HG02981 (cell line): ENCODE results near the gene SH3RF3.

ENCODE experiments used
- ATAC-seq: cut with Tn5 transposase; IDR thresholded peaks from one replicate; pipeline ENCODE4 v1.9.1; 2021; ENCODE audit warnings: mild to moderate bottlenecking, moderate library complexity; ENCODE audit not compliant: unreplicated experiment

SH3RF3 gene

GRCh38 chr2:109300582-109300981, 171.6 kb downstream of the SH3RF3 start:
- ATAC-seq, result no peak

- ATAC-seq, result no peak
These were observed 172.7 kb downstream of the SH3RF3 start for GRCh38 chr2:109301746-109302145.

GRCh38 chr2:109302319-109302718, 173.3 kb downstream of the SH3RF3 start:
- ATAC-seq, result no peak

- no peak for ATAC-seq
These were observed 175.2 kb downstream of the SH3RF3 start for GRCh38 chr2:109304242-109304641.

- no peak for ATAC-seq
These were observed 175.9 kb downstream of the SH3RF3 start for GRCh38 chr2:109304731-109305470.

DNA sequence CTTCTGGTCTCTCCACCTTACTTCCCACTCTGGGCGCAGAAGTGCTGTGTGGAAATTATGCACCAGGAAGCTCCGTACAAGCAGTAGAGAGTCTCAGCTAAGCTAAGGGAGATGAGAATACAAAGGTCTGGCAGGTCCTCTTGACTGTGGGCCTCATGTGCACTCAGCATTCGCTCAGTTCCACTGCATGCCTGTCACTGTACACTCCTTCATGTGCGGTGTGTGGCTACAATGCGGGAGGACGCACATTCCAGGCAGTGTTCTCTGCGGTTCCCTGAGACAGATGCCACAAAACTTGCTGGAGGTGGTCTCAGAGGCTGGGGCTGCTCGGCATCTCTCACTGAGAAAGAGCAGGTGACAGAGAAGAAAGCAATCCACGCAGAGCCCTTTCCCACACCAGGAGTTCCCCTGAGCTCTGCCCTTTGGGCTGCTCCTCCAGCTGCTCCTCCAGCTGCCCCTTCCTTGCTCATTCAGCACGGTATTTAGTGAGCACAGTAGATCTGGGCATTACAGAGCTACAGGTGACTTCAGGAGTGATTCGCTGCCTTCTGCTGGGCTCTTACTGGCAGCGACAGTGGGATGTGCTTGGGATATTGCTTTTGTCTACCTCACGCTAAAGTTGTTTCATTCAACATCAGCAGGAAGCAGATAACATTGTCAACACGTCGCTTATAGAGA, 176.6 kb downstream of the SH3RF3 start:
- no peak for ATAC-seq

DNA sequence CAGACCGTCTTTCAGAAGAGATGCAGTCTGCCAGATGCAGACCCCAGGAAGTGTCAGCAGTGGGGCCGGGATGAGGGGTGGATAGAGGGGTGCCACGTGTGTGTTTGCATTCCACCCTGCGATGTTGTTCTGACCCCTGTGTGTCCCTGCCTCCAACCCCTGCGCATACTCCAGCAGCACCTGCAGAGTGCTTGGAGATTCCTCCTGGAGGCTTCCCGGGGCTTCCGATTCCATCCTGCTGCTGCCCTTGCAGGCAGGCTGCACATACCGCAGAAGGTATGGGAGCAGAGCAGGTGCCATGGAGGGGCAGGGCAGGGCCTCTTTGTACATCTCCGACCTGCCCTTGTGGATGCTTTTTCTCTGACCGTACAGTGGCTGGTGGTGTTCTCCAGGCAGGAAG, 177.2 kb downstream of the SH3RF3 start:
- ATAC-seq, result no peak

DNA sequence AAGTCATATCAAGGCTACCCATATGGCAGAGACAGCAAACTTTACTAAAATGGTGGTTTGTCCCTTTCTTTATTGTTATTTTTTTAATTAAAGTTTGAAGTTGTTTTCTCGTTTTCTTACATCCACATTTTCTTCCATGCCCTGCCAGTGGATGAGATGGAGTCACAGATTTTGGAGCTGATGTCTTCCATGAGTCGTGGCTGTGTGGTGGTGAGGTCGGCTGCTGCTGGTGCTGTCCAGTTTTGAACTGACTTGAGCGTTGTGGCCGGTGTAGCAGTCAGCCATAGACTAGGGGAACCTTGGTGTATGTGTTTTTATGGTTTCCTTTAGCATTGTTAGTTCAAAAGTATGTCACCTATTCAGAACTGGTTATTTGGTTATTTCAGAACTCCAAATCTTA, 182.8 kb downstream of the SH3RF3 start:
- ATAC-seq, result no peak

- ATAC-seq, result no peak
These were observed 183.9 kb downstream of the SH3RF3 start for GRCh38 chr2:109312902-109313301.

DNA sequence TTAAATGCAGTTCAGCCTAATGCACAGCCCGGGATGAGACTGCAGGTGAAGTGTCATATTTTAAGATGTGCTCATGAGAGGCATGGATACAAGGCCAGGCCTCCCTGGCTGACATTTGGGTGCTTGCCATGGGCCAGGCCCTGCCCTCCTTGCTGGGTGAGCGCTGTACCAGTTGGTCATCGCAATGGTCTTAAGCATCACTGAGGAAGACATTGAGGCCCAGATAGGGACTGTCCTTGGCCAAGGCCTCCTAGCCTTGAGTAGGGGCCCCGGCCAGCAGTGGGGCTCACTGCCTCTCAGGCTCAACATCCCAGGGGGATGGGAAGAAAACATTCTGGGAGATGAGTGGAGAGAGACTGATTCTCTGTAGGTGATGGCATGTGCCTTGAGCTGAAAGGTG, 184.3 kb downstream of the SH3RF3 start:
- no peak for ATAC-seq

DNA sequence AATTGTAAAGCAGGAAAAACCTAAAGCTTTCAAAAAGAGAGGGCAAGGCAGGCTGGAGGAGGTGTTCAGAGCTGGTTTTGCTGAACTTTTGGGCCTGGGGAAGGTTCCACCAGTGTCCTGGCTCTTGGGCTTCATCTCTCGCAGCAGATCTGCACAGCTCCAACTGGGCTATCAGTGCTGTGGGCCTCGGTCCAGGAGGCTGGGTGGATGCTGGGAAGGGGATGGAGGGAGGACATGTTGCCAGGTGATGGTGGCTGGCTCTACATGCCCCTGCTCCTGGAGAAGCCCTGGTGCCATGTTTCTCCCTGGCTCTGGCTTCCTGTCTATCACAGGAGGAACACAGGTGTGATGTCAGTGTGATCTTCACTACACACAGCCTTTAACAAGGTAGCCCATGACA, 187.1 kb downstream of the SH3RF3 start:
- ATAC-seq, result no peak

DNA sequence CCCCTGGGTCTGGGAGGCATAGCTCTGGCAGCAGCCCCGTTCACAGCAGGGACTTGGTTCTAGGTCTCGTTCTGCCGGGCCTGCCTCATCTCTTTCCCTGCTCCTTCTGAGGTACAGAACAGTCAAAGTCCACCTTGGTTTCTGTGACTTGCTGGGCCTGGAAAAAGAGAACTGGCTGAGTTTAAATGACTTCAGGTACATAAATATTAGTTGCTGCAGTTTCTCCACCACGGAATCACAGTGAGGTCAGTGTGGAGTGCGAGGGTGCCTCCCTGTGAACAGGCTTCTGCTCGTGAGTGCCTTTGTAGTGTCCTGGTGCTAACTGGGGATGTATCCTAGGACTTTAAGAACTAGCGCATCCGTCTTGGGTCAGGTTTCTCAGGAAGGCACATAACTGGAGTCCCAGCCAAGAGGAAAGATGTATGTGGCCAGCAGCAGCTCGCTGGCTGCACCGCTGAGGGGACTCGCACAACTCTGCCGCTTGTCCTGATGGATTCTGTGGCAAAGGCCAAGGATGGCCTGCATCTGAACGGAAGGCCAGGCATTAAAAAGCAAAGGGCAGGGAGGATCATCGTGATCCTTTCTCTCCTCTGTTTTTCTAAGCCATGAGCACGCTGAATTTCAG, 188.6 kb downstream of the SH3RF3 start:
- no peak for ATAC-seq

DNA sequence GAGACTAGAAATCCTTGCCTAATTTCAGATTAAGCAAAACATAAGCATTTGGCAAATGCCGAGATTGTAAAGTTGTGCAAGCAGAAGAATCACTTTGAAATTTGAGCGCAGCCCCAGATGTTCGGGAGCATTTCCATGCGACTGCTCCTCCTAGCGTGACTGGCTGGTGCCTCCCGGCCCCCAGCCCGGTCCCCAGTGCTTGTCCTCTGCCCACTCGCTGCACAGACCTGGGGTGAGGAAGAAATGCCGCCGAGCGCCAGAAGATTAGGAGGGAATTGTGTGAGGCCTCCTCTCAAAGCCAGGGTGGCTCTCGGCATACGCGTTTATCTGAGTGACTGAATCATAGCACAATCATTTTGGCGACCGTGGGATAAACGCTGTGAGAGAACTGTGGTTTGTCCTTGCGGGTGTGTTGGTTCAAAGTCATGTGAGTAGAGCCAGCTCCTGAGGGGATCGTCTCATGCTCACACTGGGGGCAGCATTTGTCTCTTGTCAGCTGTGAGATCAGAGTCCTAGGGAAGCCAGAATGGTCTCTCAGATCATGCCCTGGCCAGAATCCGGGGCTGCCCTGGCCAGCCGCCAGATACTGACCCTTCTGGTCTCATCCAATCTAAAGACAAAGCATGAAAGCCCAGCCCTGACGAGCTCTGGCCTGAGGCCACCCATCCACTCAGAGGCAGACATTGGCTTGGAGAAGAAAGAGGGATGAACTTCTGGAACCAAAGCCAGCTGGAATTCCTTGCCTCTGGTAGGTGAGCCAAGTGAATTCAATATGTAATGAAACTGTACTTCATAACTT, 189.3 kb downstream of the SH3RF3 start:
- ATAC-seq, result no peak

DNA sequence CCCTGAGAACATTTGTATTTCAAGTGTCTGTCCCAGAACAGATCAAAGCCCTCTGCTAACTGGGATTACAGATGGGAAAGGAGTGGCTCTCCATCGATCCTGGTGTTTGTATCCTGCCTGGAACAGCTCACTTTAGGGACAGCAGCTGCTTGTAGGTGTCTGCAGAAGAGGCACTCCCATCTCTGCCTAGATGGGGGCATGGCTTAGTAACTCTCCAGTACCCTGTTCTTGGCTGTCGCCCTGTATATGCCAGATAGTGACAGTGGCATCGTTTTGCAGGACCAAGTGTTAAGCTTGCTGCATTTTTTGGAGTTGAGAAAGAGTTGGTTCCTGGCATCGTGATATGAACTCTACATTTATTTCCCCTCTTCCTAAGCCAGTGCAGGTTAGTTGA, 189.9 kb downstream of the SH3RF3 start:
- no peak for ATAC-seq

DNA sequence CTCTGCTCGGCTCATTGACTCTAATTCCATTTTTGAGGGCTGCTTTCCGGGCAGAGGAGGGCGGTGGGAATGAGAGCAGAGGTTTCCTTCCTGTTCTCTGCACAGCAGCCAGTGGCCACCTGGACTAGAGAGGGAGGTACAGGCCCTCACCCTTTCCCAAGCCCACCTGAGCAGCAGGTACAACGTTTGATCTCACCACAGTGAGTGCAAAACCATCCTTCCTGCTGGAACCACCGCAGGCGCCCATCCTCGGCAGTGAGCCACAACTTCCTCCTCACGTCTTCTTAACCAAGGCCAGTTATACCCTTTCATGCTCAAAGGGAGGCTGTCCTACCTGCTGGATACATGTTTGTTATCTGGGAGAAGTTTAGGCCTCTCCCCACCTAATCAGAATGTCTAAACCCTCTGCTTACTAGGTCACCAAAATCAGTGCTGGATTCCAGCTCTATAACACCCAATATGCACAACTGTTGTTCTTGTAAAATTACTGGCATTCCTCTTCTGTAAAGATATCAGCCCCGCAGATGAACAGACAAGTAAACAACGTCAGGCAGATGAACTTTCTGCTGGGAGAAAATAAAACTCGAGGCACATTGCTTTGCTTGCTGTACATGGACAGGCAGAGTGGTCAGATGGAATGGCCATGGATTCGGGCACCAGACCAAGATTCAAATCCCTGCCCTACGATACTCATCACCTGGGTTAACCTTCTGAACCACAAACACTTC, 191.4 kb downstream of the SH3RF3 start:
- no peak for ATAC-seq

- ATAC-seq, result no peak
These were observed 192.6 kb downstream of the SH3RF3 start for GRCh38 chr2:109321570-109321969.

DNA sequence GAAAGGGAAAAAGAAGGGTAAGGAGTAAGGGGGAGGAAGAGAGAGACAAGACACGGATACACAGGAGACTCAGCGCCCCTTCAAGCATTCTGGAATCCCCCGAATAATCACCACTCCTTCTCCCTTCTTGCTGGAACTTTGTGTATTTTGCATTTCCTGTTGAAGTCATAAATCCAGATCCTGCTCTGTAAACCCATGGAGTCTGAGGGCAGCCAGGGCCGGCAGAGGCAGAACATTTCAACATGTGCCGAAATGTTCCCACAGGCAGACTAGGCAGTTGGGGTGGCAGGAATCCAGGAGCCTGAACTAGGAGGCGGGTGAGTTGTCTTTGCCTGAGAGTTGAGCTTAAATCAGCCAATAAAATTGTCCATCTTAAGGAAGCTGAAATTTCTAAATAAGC, 193.1 kb downstream of the SH3RF3 start:
- no peak for ATAC-seq

DNA sequence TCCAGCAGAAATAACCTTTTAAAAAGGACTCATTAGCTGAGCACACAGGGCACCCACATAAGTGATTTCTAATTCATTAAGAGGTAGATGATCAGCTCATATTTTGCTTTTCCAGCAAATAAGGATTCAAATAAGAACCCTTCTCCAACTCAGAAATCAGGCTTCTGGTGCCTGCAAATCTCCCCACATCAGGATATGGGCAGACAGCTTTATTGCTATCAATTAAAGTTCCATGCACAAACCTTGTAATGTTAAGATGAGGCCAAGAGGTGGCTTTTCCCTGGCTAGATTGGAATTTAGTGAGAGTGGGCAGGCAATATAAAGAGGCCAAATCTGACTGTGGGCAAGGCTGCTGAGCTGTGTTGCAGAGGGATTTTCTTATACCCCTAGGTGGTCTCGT, 193.6 kb downstream of the SH3RF3 start:
- no peak for ATAC-seq

DNA sequence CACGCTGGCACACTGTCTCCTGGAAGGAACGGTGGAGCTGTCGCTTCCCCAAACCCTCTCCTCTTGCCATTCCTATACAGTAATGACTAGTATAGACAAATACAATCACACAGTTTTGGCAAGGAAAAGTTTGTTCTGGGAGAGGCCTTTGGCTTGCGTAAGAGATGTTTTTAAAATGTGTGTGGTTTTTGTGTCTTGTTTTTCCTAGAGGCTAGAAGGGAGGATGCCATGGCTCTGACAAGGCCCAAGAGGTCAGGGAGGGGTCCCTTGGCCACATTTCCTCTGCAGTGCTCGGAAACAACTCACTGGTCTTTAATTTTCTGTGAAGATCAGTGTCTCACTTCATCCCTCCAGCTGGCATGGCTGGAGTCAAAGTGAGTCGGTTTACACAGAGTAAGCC, 195.9 kb downstream of the SH3RF3 start:
- ATAC-seq, result no peak

DNA sequence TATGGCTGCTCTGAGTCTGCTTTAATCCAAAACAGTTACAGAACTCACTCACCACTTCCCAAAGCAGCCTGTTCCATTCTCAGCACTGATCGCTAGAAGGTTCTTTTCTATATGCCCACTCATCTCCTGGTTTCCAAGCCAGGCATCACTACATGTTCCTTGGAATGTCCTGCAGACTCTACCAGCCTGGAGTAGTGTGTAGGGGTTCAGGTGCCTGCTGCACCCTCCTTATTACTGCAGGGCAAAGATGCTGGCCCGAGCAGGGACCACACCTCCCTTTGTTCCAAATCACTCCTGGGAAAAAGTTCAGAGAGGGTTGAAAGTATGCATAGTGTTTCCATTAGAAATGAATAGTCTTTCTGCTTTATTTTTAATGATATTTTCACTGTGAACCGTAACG, 196.6 kb downstream of the SH3RF3 start:
- ATAC-seq, result no peak

DNA sequence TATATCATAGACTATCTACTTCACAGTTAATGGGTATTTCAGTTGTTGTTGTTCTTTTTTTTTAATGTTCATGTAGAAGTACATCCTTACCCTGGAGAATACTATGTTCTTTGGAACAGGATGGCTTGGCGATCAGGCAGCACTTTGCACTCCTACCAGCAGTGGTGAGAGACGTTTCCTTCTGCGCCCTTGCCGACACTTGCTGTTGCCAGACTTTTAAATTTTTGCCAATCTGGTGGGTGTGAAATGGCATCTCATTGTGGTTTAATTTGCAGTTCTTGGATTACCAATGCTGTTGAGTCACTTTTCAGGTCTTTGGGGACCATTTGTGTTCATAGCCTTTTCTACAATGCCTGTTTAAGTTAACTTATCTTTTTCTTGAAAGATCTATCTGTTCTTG, 197.3 kb downstream of the SH3RF3 start:
- no peak for ATAC-seq
